HG02571 (cell line): ENCODE measurements around the gene RPL36A.

Experiments used
- ATAC-seq: cut with Tn5 transposase; IDR thresholded peaks from one replicate; pipeline ENCODE4 v1.9.1; 2021; ENCODE audit warnings: mild to moderate bottlenecking, moderate library complexity; ENCODE audit not compliant: unreplicated experiment

The RPL36A gene

GRCh38 chrX:101391831-101392230 lies 1.0 kb downstream of the RPL36A start:
- no peak for ATAC-seq

DNA sequence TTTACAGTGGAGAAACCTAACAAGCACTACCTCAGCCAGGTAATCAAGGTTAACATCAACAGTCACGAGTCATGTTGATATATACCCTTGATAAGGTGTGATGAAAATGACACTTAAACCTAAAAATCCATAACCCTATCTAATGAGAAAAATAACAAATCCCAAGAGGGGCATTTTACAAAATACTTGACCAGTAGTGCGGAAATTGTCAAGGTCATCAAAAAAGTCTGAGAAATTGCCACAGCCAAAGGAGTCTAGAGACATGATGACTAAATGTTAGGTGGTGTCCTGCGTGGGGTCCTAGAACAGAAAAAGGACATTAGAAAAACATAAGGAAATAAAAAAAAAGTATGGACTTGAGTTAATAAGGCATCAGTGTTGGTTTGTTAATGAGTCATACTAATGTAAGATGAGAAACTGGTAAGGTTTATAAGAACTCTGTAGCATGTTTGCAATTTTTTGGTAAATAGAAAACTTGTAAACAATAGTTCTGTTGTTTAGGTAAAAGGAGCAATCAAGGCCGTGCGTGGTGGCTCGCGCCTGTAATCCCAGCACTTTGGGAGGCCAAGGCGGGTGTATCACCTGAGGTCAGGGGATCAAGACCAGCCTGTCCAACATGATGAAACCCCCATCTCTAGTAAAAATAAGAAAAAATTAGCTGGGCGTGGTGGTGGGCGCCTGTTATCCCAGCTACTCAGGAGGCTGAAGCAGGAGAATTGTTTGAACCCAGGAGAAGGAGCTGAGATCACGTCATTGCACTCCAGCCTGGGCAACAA lies 2.9 kb downstream of the RPL36A start:
- ATAC-seq = no peak

DNA sequence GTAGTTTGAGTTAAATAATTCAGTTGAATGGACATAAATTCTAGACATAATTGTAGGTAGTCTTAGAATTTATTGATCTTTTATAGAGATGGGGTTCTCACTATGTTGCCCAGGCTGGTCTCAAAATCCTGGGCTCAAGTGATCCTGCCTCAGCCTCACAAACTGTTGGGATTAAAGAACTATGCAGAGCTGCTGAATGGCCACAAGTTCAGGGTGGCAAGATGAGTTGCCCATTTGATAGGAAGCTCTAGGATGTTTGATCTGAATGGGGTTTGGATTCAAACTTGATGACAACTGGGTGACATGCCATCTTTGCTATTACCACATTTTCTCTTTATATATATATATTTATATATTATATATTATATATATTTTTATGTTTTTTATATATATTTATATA lies 3.6 kb downstream of the RPL36A start:
- ATAC-seq = no peak

DNA sequence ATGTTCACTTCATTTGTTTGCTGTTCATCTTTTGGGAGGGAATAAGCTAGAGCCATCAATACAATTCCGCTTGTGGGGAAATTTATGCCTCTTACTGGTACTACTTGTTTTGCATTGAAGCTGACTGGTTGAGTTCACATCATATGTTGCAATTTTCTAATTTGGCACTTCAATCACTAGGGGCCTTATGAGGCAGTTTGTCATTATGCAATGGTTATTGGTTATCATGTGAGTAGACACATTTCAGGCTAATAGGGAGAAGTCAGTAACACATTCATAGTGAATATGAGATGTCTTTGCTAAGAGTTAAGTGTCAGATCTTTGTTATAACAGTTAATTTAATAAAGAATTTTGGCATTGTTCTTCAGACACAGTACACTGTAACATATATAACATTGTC lies 5.0 kb downstream of the RPL36A start:
- ATAC-seq = no peak

- no peak for ATAC-seq
Observed at GRCh38 chrX:101397779-101398178, 7.0 kb downstream of the RPL36A start.

GRCh38 chrX:101398694-101399093 lies 7.9 kb downstream of the RPL36A start:
- ATAC-seq = no peak

DNA sequence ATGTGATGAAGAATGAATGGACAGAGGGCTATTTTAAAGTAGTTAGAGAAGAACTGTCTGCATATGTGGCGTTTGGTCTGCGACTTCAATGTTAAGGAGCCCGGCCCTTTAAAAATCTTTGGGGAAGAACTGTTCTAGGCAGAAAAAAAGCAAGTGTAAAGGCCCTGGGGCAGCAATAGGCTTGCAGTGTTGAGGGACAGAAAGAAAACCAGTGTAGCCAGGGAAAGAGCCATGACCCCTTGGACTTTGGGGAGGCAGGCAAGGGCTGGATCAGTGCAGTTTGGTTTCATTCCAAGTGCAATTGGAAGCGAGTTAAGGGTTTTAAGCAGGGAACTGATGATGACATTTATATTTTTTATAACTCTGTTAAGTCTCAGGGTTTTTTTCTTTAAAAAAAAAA lies 9.0 kb downstream of the RPL36A start:
- ATAC-seq = no peak

DNA sequence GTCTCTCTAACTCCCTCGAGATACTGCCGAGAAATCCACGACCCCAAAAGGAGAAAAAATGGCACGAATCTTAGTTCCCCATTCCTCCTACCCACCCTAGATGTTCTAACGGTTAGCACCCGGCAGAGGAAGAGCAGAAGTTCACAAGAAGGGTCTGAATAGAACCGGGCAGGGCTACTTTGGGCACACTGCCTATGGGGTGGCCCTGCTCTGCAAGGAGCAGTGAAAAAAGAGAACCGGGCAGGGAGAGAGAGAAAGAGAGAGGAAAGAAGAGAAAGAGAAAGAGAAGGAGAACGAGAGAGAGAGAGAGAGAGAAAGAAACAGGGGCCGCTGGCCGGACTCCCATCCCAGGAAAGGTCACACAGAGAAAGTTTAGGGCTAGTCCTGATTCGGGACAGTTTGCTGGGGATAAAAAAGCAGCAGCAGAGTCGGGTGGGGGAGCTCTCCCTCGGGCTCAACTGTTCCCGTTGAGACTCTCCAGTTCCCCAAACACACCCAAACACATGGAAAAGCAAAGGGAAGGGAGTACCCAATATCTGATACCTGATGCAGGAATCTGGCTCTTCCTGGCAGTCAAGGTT lies 16.4 kb downstream of the RPL36A start:
- ATAC-seq = no peak

DNA sequence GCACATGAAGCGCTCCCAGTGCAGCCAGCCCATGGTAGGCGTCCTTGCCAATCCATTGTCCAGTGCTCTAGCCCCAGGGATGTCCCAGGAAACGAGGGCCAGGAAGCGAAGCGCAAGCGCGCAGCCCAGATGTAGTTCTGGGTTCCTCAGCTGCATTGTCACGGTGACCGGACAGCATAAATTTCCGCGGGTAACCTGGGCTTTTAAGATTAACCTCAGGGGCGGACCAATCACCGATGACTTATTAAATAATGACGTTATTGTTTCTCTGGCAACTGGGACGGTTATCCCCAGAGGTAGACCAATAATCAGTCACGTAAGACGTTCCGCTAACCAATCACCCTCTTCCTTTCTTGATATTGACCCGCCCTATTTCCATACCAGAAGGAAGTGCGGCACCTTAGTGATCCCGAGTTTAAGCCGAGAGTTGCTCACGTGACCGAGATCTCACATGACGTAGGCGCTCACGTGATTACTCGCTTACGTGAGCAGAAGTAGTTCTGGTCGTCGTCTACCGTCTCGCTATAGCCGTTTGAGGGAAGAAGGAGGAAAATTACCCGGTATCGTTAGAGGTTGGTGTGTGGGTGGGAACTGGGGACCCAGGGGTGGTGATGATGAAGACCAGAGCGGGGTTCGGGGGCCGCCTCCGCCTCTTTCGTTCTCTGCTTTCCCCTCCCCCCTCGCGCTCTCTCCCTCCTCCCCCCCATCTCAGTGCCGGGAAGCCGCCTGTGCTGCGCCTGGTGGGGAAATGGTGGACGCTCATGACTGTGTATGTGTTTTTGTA lies 17.1 kb downstream of the RPL36A start, which contains the start of the genes GLA and HNRNPH2:
Gene GLA, minus strand, starts transcription at position 178 of the 784 bp plus-strand sequence. Its CDS starts 22 bp downstream, at position 156.
Gene HNRNPH2, plus strand, starts transcription at position 475 of the 784 bp plus-strand sequence. CDS start 3,767 bp downstream, outside the sequence.
- ATAC-seq = peak; percentile 91

- no peak for ATAC-seq
Observed at GRCh38 chrX:101408532-101408841, 17.7 kb downstream of the RPL36A start.

DNA sequence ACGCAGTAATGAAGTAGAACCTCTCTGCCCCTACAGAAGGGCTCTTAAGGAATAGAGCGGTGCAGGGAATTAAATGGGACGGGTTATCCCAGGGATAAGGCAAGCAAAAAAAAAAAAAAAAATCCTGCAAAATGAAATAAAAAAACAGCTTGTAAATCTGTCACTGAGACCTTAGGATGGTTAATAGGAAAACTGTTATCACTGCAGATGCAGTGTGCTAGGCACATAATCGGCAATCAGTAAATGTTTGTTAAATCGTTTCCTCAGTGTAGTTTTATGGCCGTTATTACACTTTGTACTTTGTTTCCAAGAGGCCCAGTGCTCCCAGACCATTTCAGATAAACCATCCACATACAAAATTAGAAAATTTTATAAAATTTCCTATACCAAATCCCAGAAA lies 18.2 kb downstream of the RPL36A start:
- ATAC-seq = no peak

- no peak for ATAC-seq
Observed at GRCh38 chrX:101410461-101410860, 19.6 kb downstream of the RPL36A start.

GRCh38 chrX:101411984-101412383 lies 21.2 kb downstream of the RPL36A start:
- ATAC-seq = no peak

DNA sequence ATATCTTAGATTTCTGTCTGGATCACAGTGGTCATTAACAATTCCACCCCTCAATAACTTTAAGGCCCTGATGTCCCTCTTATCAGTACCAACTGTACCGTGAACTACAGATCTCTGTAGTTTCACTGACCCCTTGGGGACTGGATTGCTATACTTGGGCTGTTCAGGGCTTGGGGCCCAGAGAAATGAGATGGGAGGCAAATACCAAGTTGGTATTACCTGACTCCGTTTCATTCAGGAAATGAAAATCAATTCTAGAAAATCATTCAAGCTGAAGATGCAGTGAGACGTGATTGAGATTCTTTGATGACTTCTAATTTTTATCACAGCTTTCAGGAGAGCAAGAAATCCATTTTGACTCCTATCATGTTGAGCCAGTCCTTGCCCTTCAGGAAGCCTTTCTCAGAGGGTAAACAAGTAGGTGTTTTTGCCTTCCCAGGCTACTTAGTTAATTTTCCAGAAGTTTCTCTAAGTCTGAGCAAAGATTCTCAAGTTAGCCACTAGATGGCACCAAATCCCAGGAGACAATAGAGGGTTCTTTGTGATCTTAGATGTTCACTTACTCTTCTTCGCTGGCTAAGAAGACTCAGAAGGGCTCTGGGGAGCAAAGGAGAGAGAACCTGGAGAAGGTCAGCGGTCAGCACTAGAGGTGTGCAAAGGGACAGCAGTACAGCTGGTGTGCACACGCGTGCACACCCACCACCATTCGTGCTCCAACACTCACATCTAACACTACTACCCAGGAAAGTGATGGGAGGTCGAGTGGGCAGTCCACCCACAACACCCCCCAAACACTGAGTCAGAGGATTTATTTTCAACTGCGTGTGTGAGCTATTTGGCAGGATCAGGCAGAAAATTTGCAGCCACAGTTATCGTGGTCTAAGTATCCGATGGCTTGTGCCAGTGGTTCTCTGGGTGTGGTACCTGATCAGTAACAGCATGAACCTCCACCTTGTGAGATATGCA lies 24.7 kb downstream of the RPL36A start:
- ATAC-seq = peak; percentile 60

GRCh38 chrX:101416691-101417090 lies 25.9 kb downstream of the RPL36A start:
- ATAC-seq = no peak

DNA sequence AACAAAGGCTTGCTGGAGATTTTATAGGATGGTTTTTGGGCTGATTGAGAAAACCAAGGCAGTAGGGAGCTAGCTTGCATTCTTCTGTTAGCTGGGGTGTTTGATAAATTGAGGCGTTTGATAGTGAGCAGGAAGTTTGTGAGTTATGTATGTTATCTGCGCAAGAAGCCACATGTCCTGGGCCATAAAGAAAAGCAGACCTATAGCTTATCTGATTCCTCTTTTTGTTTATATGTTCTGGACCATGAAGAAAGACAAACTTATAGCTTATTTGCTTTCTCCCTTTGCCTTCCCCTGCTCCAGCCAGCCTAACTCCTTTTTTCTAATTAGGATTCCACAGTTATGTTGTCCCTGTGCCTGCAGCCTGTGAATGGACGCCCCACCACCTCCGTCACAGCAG lies 26.4 kb downstream of the RPL36A start:
- no peak for ATAC-seq

DNA sequence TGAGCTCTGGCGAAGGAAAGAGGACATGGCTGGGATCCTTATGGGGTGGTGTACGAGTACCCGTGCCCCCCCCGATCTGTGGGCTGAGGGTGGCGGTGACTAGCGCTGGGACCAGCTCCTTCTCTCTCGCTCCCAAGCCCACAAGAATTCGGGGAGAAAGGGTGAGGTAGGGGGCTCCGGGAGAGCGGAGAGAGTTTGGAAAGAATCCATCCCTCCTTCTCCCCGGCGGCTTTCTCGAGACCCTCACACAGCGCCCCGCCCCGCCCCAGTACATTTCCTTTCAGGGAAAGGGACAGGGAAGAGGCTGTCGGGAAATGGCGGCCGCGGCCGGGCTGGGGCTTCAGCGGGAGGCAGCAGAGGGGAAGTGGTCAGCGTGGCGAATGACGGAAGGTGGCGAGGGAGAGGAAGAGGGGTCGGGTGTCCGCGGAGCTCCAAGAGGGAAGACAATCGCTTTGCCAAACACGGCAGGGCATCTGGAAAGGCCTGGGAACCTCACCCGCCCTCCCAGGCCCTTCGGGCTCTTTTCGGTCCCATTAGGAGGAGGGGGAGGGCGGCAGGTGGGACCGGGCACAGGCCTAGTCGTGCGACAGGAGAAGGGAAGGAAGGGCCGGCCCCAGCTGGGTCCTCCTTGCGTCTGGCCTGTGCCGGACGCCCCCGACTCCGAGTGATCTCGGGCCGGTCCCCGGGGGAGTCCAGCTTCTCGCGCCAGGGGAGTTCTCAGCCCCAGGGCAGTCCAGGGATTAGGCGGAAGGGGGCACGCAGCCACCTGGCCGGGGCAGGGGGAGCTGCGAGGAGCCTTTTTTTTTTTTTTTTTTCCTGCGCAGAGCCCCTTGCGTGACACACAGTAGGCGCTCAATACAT lies 27.4 kb downstream of the RPL36A start:
- no peak for ATAC-seq

GRCh38 chrX:101419489-101419888 lies 28.7 kb downstream of the RPL36A start:
- no peak for ATAC-seq

GRCh38 chrX:101427954-101428353 lies 37.1 kb downstream of the RPL36A start:
- no peak for ATAC-seq

DNA sequence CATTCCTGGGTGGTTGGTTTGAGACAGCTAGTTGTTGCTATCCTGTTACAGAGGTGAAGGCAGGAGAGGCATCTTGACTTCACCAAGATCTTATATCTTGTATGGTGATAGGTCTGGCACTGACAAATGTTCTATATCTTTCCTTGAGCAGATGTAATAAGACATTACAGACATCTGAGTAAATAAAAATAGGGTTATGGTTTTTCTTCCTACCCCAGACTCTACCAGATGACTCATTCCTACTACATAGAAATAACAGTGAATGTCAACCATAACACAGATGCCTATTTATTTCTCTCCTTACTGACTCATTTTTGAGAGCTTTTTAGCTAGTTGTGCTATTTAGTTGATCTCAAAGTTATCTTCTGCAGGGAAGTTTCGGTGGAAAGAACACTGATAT lies 39.1 kb downstream of the RPL36A start:
- ATAC-seq = no peak
